OCI-LY7 (cell line): ENCODE results near the gene DRG1. TPM values are rescaled to one million over a fixed set of nuclear protein-coding genes. Genes with fewer than 3 reads are reported as not detected.
"Not testable (repeated sequence)": the region's sequence is repeated elsewhere in the genome, so short reads cannot be mapped to it uniquely, and the experiment has no call there.

Experiments
- BruUV-seq: library from RNA; stranded (reverse); fragments of 400-500 nt; replicated peaks from 2 replicates; lab custom pipeline; 2021; lab: Mats Ljungman, UMichigan
- CTCF ChIA-PET: fragments of 300-600 bp; sonication (Branson Sonifier 250); formaldehyde crosslinking; loops from one replicate; lab custom pipeline; 2022; ENCODE audit warnings: antibody characterized with exemption; ENCODE audit not compliant: unreplicated experiment; lab: Charles Lee
- POLR2A ChIA-PET: fragments of 300-600 bp; sonication (Branson Sonifier 250); formaldehyde crosslinking; loops from one replicate; lab custom pipeline; 2022; ENCODE audit warnings: antibody characterized with exemption; lab: Charles Lee
- DNase-seq: peaks from one replicate; pipeline ENCODE4 v3.0.0-alpha.2; 2015; ENCODE audit warnings: low spot score
- H2AFZ ChIP-seq: fragments of 200-600 bp; sonication (generic), shearing (Covaris generic); 2 replicates; pipeline ENCODE4 v1.6.1; 2014; ENCODE audit warnings: mild to moderate bottlenecking, antibody characterized with exemption, low read length, moderate library complexity
- H3K27ac ChIP-seq: fragments of 200-600 bp; sonication (generic); 2 replicates; pipeline ENCODE4 v1.5.1; 2014; ENCODE audit warnings: mixed run types, low read depth, mild to moderate bottlenecking, moderate library complexity, low read length, inconsistent platforms; ENCODE audit not compliant: poor library complexity, severe bottlenecking
- H3K36me3 ChIP-seq: fragments of 200-600 bp; sonication (generic); 2 replicates; pipeline ENCODE4 v1.6.1; 2014; ENCODE audit warnings: mild to moderate bottlenecking, antibody characterized with exemption, low read length, moderate library complexity, mixed read lengths; ENCODE audit not compliant: insufficient read depth
- H3K4me1 ChIP-seq: fragments of 200-600 bp; sonication (generic); 2 replicates; pipeline ENCODE4 v1.5.1; 2014; ENCODE audit warnings: mild to moderate bottlenecking, low read length; ENCODE audit not compliant: insufficient read depth, poor library complexity, severe bottlenecking
- H3K4me2 ChIP-seq: fragments of 200-600 bp; sonication (generic); 2 replicates; pipeline ENCODE4 v1.6.1; 2014; ENCODE audit warnings: mild to moderate bottlenecking, low read length
- H3K4me3 ChIP-seq: fragments of 200-600 bp; sonication (generic); 2 replicates; pipeline ENCODE4 v1.5.1; 2014; ENCODE audit warnings: mild to moderate bottlenecking, low read depth, low read length; ENCODE audit not compliant: poor library complexity, severe bottlenecking
- H3K79me2 ChIP-seq: fragments of 200-600 bp; sonication (generic); 2 replicates; pipeline ENCODE4 v1.6.1; 2016; ENCODE audit warnings: low read depth, mild to moderate bottlenecking, low read length, moderate library complexity, mixed read lengths; ENCODE audit not compliant: insufficient read depth
- H3K9me2 ChIP-seq: fragments of 200-600 bp; sonication (generic); 2 replicates; pipeline ENCODE4 v1.6.1; 2016; ENCODE audit warnings: mild to moderate bottlenecking, low read length, mixed read lengths; ENCODE audit not compliant: insufficient read depth
- H3K9me3 ChIP-seq: fragments of 200-600 bp; sonication (generic); 2 replicates; pipeline ENCODE4 v1.6.1; 2014; ENCODE audit warnings: mild to moderate bottlenecking, mixed run types, low read length, mixed read lengths
- H4K20me1 ChIP-seq: fragments of 200-600 bp; sonication (generic); 2 replicates; pipeline ENCODE4 v1.6.1; 2014; ENCODE audit warnings: mild to moderate bottlenecking, antibody characterized with exemption, low read length, moderate library complexity, mixed read lengths; ENCODE audit not compliant: insufficient read depth
- CTCF ChIP-seq: fragments of 200-600 bp; sonication (generic); conservative IDR thresholded peaks from 2 replicates; pipeline ENCODE4 v1.5.1; 2014; ENCODE audit warnings: mild to moderate bottlenecking, antibody characterized with exemption, low read length, moderate library complexity, mixed read lengths
- EZH2phosphoT487 ChIP-seq: fragments of 200-600 bp; sonication (generic); IDR thresholded peaks from 2 replicates; pipeline ENCODE4 v1.6.1; 2018; ENCODE audit warnings: low read depth, borderline replicate concordance, mild to moderate bottlenecking, mixed run types, antibody characterized with exemption, low read length, moderate library complexity, mixed read lengths
- intact Hi-C: fragments of 100-400 bp; cut with micrococcal nuclease; formaldehyde crosslinking; loops from one replicate; pipeline ENCODE4 v1.10.0; 2022; ENCODE audit not compliant: unreplicated experiment
- total RNA-seq, 2 experiments: library from RNA; depleted of rRNA in 1 of 2; stranded (reverse); fragments of >200 nt in 1 of 2; shearing (Covaris generic) in 1 of 2; gene quantifications; 2 replicates each; pipeline ENCODE4 v1.2.3, GENCODE V29; 2014 to 2022

Gene DRG1
- total RNA-seq, 2 experiments from 2014 or later: 59.4 to 87.0 TPM

- BruUV-seq: no TSS peak
- H4K20me1 ChIP-seq: no peaks in the 10 kb centered on the region
- H3K27ac ChIP-seq: no peak overlapping the region
- no peaks in the 10 kb centered on the region for H3K9me2 ChIP-seq
- ChIA-PET CTCF (no interaction called here), POLR2A (interaction anchor here (0.6 kb wide), 1 partner anchor 414 kb away, joined by 4 read pairs; no protein-coding TSS in a partner anchor)
- H3K4me3 ChIP-seq: no peak overlapping the region
- peaks cover 4% of the 10 kb centered on the region for H3K4me1 ChIP-seq
- no peak overlapping the region for H2AFZ ChIP-seq
- intact Hi-C loops: no loop called here
- no peaks in the 10 kb centered on the region for H3K9me3 ChIP-seq
- H3K4me2 ChIP-seq: no peak overlapping the region
- no peaks in the 10 kb centered on the region for H3K36me3 ChIP-seq
- TF ChIP-seq EZH2phosphoT487 (no peak), CTCF (no peak)
- H3K79me2 ChIP-seq: no peaks in the 10 kb centered on the region
- DNase-seq: no peak
These were observed 21.3 kb upstream of the DRG1 start for GRCh38 chr22:31378123-31378522.

- POLR2A ChIA-PET, H3K36me3 ChIP-seq, H3K79me2 ChIP-seq, H4K20me1 ChIP-seq, H2AFZ ChIP-seq, H3K27ac ChIP-seq, BruUV-seq, intact Hi-C loops, DNase-seq, CTCF ChIA-PET, H3K4me3 ChIP-seq, H3K4me1 ChIP-seq, H3K4me2 ChIP-seq, H3K9me2 ChIP-seq, H3K9me3 ChIP-seq: not testable (repeated sequence)
These were observed 20.8 kb upstream of the DRG1 start for GRCh38 chr22:31378651-31379050.

- intact Hi-C loops: no loop called here
- no peaks in the 10 kb centered on the region for H4K20me1 ChIP-seq
- H3K79me2 ChIP-seq: no peaks in the 10 kb centered on the region
- H3K4me3 ChIP-seq: no peak overlapping the region
- no peak overlapping the region for H3K4me2 ChIP-seq
- no peaks in the 10 kb centered on the region for H3K9me2 ChIP-seq
- H3K9me3 ChIP-seq: no peaks in the 10 kb centered on the region
- peak; percentile 14 for DNase-seq
- TF ChIP-seq CTCF (no peak), EZH2phosphoT487 (no peak)
- no TSS peak for BruUV-seq
- no peaks in the 10 kb centered on the region for H3K36me3 ChIP-seq
- CTCF ChIA-PET: no interaction called here
- H3K27ac ChIP-seq: no peak overlapping the region
- POLR2A ChIA-PET: interaction anchor here (0.5 kb wide), 1 partner anchor 10 kb away, joined by 3 read pairs; no protein-coding TSS in a partner anchor
- H2AFZ ChIP-seq: no peak overlapping the region
- peaks cover 11% of the 10 kb centered on the region for H3K4me1 ChIP-seq
These were observed 5.5 kb upstream of the DRG1 start for GRCh38 chr22:31393893-31394292.
